NB4 (cell line): ENCODE results near the gene SH2D4B.

Experiments
- CTCF ChIP-seq: IDR thresholded peaks from one replicate; pipeline ENCODE4 v1.5.1; 2012; ENCODE audit warnings: low read depth, low read length
- MAX ChIP-seq: IDR thresholded peaks from 2 replicates; pipeline ENCODE4 v1.6.1; 2011; ENCODE audit warnings: low read depth, low read length
- POLR2A ChIP-seq: IDR thresholded peaks from 2 replicates; pipeline ENCODE4 v1.6.1; 2011; ENCODE audit warnings: mild to moderate bottlenecking; ENCODE audit not compliant: insufficient read length; ENCODE audit errors: extremely low read depth

- TF ChIP-seq POLR2A (no peak), CTCF (no peak), MAX (no peak)
These were observed 31.6 kb downstream of the SH2D4B start for GRCh38 chr10:80569131-80569895.
